Suprapubic skin (tissue), 4 donors: ENCODE measurements around the gene CTNND2. TPM values are rescaled to one million over a fixed set of nuclear protein-coding genes. Genes with fewer than 3 reads are reported as not detected.

Experiments used
- DNase-seq, 2 donors: peaks; one replicate each; pipeline ENCODE4 v3.0.0-alpha.2; 2019; ENCODE audit warnings: low spot score in 2 of 2
- H3K27ac ChIP-seq: fragments of 200-600 bp; sonication (generic); one replicate; pipeline ENCODE4 v1.5.1; 2019
- H3K27me3 ChIP-seq: fragments of 200-600 bp; sonication (generic); one replicate; pipeline ENCODE4 v1.5.1; 2019
- H3K36me3 ChIP-seq: fragments of 200-600 bp; sonication (generic); one replicate; pipeline ENCODE4 v1.5.1; 2019
- H3K4me1 ChIP-seq: fragments of 200-600 bp; sonication (generic); one replicate; pipeline ENCODE4 v1.5.1; 2019
- H3K4me3 ChIP-seq: fragments of 200-600 bp; sonication (generic); one replicate; pipeline ENCODE4 v1.5.1; 2019; ENCODE audit warnings: mild to moderate bottlenecking
- H3K9me3 ChIP-seq: fragments of 200-600 bp; sonication (generic); one replicate; pipeline ENCODE4 v1.5.1; 2019
- EP300 ChIP-seq: sonication (generic); formaldehyde crosslinking; IDR thresholded peaks from one replicate; pipeline ENCODE4 v1.6.1; 2017; ENCODE audit warnings: antibody characterized with exemption
- POLR2A ChIP-seq, 2 donors: fragments of 450-650 bp; IDR thresholded peaks; one replicate each; pipeline ENCODE4 v1.6.1; 2017; ENCODE audit warnings: antibody characterized with exemption in 2 of 2, mild to moderate bottlenecking in 2 of 2, moderate library complexity in 2 of 2
- POLR2AphosphoS5 ChIP-seq, 3 donors: sonication (generic); formaldehyde crosslinking; IDR thresholded peaks; one replicate each; pipeline ENCODE4 v1.6.1; 2017; ENCODE audit warnings: antibody characterized with exemption in 3 of 3
- WGBS: methylation state at CpG from one replicate; pipeline ENCODE4 v1.1.5; 2018; 5-methylcytosine and 5-hydroxymethylcytosine counted together
- total RNA-seq, 4 donors: library from RNA; depleted of rRNA; stranded (reverse); fragments of >200 nt; gene quantifications; one replicate each; pipeline ENCODE4 v1.1.0, GENCODE V29; 2016
- TF ChIP-seq, protein P1 (sequence below), 2 donors: fragments of 200-600 bp in 1 of 2; fragments of 450-650 bp in 1 of 2; sonication (generic) in 1 of 2; IDR thresholded peaks; one replicate each; pipeline ENCODE4 v1.5.1; 2016 to 2019; ENCODE audit warnings: antibody characterized with exemption in 2 of 2, mild to moderate bottlenecking in 1 of 2, moderate library complexity in 1 of 2

CTNND2 gene
- total RNA-seq, 4 donors from 2014 or later, result 0.40 to 3.8 (median 2.2) TPM

DNA sequence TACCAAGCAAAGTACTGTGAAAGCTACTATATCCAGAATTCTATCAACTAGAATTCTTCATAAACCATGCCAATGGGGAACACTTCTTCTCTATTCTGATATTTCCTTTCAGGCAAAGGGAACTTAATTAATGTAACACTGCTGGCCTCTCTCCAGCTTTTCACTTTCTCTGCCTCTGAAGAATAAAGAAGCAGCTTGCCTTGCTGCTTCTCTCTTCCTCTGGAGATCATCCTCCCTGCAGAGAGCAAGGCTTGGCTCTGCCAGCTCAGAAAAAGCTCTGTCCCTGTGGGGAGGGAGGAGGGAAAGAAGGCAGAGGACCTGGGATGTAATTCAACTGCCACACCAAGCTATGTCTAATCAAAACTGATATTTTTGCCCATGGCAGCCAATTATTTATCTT lies 6.5 kb downstream of the CTNND2 start:
- Histone ChIP-seq H3K27ac (no peak overlapping the region), H3K27me3 (peaks cover 12% of the 10 kb centered on the region), H3K4me3 (no peak overlapping the region), H3K4me1 (no peaks in the 10 kb centered on the region), H3K9me3 (no peaks in the 10 kb centered on the region), H3K36me3 (no peaks in the 10 kb centered on the region)
- no peak for DNase-seq
- TF ChIP-seq, protein P1, sequence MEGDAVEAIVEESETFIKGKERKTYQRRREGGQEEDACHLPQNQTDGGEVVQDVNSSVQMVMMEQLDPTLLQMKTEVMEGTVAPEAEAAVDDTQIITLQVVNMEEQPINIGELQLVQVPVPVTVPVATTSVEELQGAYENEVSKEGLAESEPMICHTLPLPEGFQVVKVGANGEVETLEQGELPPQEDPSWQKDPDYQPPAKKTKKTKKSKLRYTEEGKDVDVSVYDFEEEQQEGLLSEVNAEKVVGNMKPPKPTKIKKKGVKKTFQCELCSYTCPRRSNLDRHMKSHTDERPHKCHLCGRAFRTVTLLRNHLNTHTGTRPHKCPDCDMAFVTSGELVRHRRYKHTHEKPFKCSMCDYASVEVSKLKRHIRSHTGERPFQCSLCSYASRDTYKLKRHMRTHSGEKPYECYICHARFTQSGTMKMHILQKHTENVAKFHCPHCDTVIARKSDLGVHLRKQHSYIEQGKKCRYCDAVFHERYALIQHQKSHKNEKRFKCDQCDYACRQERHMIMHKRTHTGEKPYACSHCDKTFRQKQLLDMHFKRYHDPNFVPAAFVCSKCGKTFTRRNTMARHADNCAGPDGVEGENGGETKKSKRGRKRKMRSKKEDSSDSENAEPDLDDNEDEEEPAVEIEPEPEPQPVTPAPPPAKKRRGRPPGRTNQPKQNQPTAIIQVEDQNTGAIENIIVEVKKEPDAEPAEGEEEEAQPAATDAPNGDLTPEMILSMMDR (IDR thresholded peaks at IDR 0.05), result no peak
- no peak for TF ChIP-seq POLR2AphosphoS5 (IDR thresholded peaks at IDR 0.05)

DNA sequence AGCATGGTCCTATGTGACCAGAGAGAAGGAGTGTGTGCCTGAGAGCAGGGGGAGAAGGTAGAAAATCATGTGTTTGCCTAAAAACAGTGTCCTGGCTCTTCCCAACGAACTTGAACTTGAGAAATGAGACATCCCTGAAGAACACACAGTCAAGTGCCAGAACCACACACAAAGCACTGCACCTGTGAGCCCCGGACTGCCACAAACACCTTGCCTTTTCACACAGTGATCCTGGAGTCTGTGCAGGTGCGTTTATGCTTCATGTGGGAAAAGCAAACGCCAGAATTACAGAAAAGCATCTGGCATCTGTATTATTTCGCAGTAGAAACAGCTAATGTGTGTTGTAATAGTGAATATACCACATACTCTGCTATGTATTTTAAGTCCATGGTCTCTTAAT lies 9.3 kb downstream of the CTNND2 start:
- Histone ChIP-seq H3K27ac (no peak overlapping the region), H3K27me3 (no peaks in the 10 kb centered on the region), H3K36me3 (no peaks in the 10 kb centered on the region), H3K4me3 (no peak overlapping the region), H3K4me1 (no peaks in the 10 kb centered on the region), H3K9me3 (no peaks in the 10 kb centered on the region)
- DNase-seq, result no peak
- TF ChIP-seq, protein P1 (IDR thresholded peaks at IDR 0.05), result no peak
- TF ChIP-seq POLR2A (IDR thresholded peaks at IDR 0.05) (no peak), EP300 (no peak), POLR2AphosphoS5 (IDR thresholded peaks at IDR 0.05) (no peak)
- 73% methylated on average over 5 of the region's 5 CpGs for WGBS

DNA sequence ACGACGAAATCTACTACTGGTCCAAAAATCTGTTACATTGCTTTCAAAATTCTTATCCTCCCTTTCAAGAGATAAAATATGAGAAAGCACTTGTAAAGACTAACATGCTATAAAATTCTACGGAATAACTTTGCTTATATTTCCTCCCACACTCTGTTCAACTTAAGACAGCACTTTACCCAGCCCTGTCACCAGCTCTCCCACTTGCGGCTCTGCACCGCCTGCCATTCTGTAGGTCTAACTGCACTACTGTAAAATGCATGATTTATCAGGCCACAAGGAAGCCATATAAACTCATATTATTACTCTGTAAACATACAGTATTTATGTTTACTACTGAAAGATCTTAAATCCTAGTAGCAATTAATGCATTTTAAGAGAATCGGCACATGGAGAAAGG lies 11.4 kb downstream of the CTNND2 start:
- WGBS, result 84% methylated on average over 6 of the region's 6 CpGs
- H3K4me1 ChIP-seq, result no peaks in the 10 kb centered on the region
- TF ChIP-seq POLR2AphosphoS5 (IDR thresholded peaks at IDR 0.05) (no peak), POLR2A (IDR thresholded peaks at IDR 0.05) (no peak), EP300 (no peak)
- TF ChIP-seq, protein P1 (IDR thresholded peaks at IDR 0.05), result no peak
- no peaks in the 10 kb centered on the region for H3K9me3 ChIP-seq
- no peaks in the 10 kb centered on the region for H3K27me3 ChIP-seq
- H3K36me3 ChIP-seq, result no peaks in the 10 kb centered on the region
- no peak overlapping the region for H3K27ac ChIP-seq
- no peak for DNase-seq
- no peak overlapping the region for H3K4me3 ChIP-seq

DNA sequence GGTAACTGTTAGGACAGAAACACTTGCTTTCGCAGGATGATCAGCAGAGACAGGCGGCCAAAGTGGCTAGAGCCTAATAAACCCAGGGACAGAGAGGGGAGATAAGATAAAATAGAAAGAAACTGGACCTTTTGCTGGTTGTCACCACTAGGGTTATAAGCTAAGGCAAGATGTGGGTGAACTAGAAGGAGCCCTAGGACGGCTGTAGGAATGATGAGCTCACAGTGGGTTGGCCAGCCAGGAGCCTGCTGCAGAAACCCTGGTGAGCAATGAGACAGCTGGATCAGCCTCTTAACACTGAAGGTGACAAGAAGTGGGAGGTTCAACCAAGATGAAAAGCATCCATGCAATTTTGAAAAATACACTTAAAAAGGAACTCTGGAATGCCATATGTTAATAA lies 13.5 kb downstream of the CTNND2 start:
- Histone ChIP-seq H3K4me1 (no peaks in the 10 kb centered on the region), H3K36me3 (no peaks in the 10 kb centered on the region), H3K4me3 (no peak overlapping the region), H3K27ac (no peak overlapping the region), H3K9me3 (no peaks in the 10 kb centered on the region), H3K27me3 (no peaks in the 10 kb centered on the region)
- 69% methylated on average over 3 of the region's 3 CpGs for whole genome bisulfite sequencing
- TF ChIP-seq POLR2A (IDR thresholded peaks at IDR 0.05), result no peak
- TF ChIP-seq, protein P1 (IDR thresholded peaks at IDR 0.05), result no peak
- TF ChIP-seq EP300, result no peak
- TF ChIP-seq POLR2AphosphoS5 (IDR thresholded peaks at IDR 0.05), result no peak
- DNase-seq, result no peak

DNA sequence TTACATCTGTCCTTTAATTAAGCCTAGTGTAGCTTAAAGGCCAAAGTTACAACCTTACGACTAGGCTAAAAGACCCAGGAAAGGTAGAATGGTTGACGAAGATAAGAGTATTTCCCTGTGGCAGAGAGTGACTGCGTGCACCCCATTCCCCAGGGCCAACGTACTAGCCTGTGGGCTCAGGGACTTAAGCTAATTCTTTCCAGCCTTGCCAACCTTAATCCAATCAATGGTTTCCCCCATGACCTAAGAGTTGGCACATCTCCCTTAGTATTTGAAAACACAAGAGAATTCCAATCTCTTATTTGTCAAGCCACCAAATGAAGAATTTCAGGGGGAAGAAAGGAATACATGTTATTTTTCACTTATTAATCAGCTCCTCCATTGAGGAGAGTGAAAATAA lies 16.0 kb downstream of the CTNND2 start:
- Histone ChIP-seq H3K4me1 (no peaks in the 10 kb centered on the region), H3K27me3 (no peaks in the 10 kb centered on the region), H3K9me3 (no peaks in the 10 kb centered on the region), H3K4me3 (no peak overlapping the region), H3K27ac (no peak overlapping the region), H3K36me3 (no peaks in the 10 kb centered on the region)
- no peak for DNase-seq
- 89% methylated on average over 4 of the region's 4 CpGs for WGBS
- TF ChIP-seq EP300 (no peak), POLR2AphosphoS5 (IDR thresholded peaks at IDR 0.05) (no peak), POLR2A (IDR thresholded peaks at IDR 0.05) (no peak)
- TF ChIP-seq, protein P1 (IDR thresholded peaks at IDR 0.05), result no peak
